AG04450 (cell line): ENCODE measurements around the gene SORCS2. TPM values are rescaled to one million over a fixed set of nuclear protein-coding genes. Genes with fewer than 3 reads are reported as not detected.
"Not testable (repeated sequence)": the region's sequence is repeated elsewhere in the genome, so short reads cannot be mapped to it uniquely, and the experiment has no call there.

Experiments
- CTCF ChIA-PET: fragments of 300-600, 350-600 bp; formaldehyde crosslinking; extraction: SDS; loops from one replicate; lab custom pipeline; 2022; ENCODE audit warnings: antibody characterized with exemption, inconsistent platforms; lab: Charles Lee
- POLR2A ChIA-PET: fragments of 350-600 bp; formaldehyde crosslinking; extraction: SDS; loops from one replicate; lab custom pipeline; 2021; ENCODE audit warnings: antibody characterized with exemption, inconsistent platforms; lab: Yijun Ruan, JAX
- DNase-seq: peaks from one replicate; pipeline ENCODE4 v3.0.0-alpha.2; 2011; ENCODE audit warnings: low read depth, low spot score
- H3K27ac ChIP-seq: one replicate; pipeline ENCODE4 v1.5.1; 2012; ENCODE audit warnings: low read depth, low read length, control low read depth
- H3K27me3 ChIP-seq: one replicate; pipeline ENCODE4 v1.6.0; 2012; ENCODE audit warnings: low read length; ENCODE audit not compliant: control insufficient read depth, insufficient read depth
- H3K4me3 ChIP-seq: 2 replicates; pipeline ENCODE4 v1.5.1; 2011; ENCODE audit warnings: mild to moderate bottlenecking, low read depth, low read length, control low read depth
- H3K9me3 ChIP-seq: 2 replicates; pipeline ENCODE4 v1.5.1; 2012; ENCODE audit warnings: low read length; ENCODE audit not compliant: control insufficient read depth, insufficient read depth
- CTCF ChIP-seq: IDR thresholded peaks from 2 replicates; pipeline ENCODE4 v1.5.1; 2011; ENCODE audit warnings: low read depth, low read length, control low read depth, inconsistent platforms
- polyA plus RNA-seq: library from polyadenylated mRNA; depleted of rRNA; stranded (reverse); fragments of >200 nt; gene quantifications from 2 replicates; pipeline ENCODE4 v1.2.3, GENCODE V29; 2011

The SORCS2 gene
- polyA plus RNA-seq, 1 experiment, result 0.29 TPM

- POLR2A ChIA-PET, result no interaction called here
- H3K27me3 ChIP-seq, result peaks cover 42% of the 10 kb centered on the region
- no peak overlapping the region for H3K4me3 ChIP-seq
- peaks cover 1% of the 10 kb centered on the region; the same call in 1 of the 2 replicates for H3K9me3 ChIP-seq
- DNase-seq, result no peak
- H3K27ac ChIP-seq, result no peak overlapping the region
- CTCF ChIA-PET, result no interaction called here
- no peak for TF ChIP-seq CTCF
Observed at GRCh38 chr4:7160439-7160838, 31.9 kb upstream of the SORCS2 start.

DNA sequence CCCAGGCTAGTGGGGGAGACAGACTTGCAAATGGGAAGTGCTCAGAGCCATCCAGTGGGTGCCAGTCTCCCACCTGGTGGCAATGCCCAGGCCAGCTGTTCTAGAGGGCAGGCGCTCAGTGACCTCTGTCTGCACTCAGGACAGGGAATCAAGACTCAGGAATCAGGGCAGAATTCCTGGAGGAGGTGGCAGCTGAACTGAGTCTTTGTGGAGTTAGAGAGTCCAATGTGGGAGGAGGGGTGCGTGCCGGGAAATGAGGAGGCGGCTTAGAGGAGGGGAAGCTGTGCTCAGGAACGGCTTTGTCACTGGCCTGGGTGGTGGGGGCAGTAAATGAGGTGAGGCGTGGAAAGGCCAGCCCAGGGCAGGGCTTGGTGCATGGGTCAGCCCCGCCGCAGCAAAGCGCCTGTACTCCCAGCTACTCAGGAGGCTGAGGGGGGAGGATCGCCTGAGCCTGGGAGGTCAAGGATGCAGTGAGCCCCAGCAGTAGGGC is 31.3 kb upstream of the SORCS2 start:
- no peak for DNase-seq
- peaks cover 44% of the 10 kb centered on the region for H3K27me3 ChIP-seq
- no peak overlapping the region for H3K4me3 ChIP-seq
- POLR2A ChIA-PET, result no interaction called here
- no peaks in the 10 kb centered on the region; the same call in 1 of the 2 replicates for H3K9me3 ChIP-seq
- no peak for TF ChIP-seq CTCF
- CTCF ChIA-PET, result no interaction called here
- H3K27ac ChIP-seq, result no peak overlapping the region

GRCh38 chr4:7161721-7162214 is 30.6 kb upstream of the SORCS2 start:
- ChIA-PET CTCF (no interaction called here), POLR2A (no interaction called here)
- H3K27ac ChIP-seq, result no peak overlapping the region
- H3K27me3 ChIP-seq, result peaks cover 48% of the 10 kb centered on the region
- H3K4me3 ChIP-seq, result no peak overlapping the region
- no peaks in the 10 kb centered on the region; the same call in 1 of the 2 replicates for H3K9me3 ChIP-seq
- TF ChIP-seq CTCF, result no peak
- DNase-seq, result no peak

GRCh38 chr4:7165056-7165873 is 27.1 kb upstream of the SORCS2 start:
- H3K4me3 ChIP-seq, H3K9me3 ChIP-seq, POLR2A ChIA-PET, H3K27ac ChIP-seq, CTCF ChIA-PET, DNase-seq: not testable (repeated sequence)
- peaks cover 47% of the 10 kb centered on the region for H3K27me3 ChIP-seq

GRCh38 chr4:7165874-7166201 is 26.5 kb upstream of the SORCS2 start:
- no peak overlapping the region for H3K4me3 ChIP-seq
- TF ChIP-seq CTCF, result no peak
- H3K27ac ChIP-seq, result no peak overlapping the region
- peaks cover 45% of the 10 kb centered on the region for H3K27me3 ChIP-seq
- H3K9me3 ChIP-seq, result no peaks in the 10 kb centered on the region; the same call in 1 of the 2 replicates
- DNase-seq, result no peak
- ChIA-PET CTCF (no interaction called here), POLR2A (no interaction called here)
